ENCODE measurements around the gene MUC6.

GRCh38 chr11:1001617-1002405 lies 34.7 kb downstream of the MUC6 start:
- TF ChIP-seq PATZ1 (CRISPR knock-in tag; IDR thresholded peaks at IDR 0.05; ENCODE audit: borderline replicate concordance) (no peak), CC2D1A (IDR thresholded peaks at IDR 0.05) (no peak), GATAD2B (IDR thresholded peaks at IDR 0.05; ENCODE audit: borderline replicate concordance) (no peak), PCBP1 (IDR thresholded peaks at IDR 0.05; ENCODE audit: low read depth, low read length, poor library complexity, severe bottlenecking) (no peak), HNRNPH1 (optimal IDR thresholded peaks at IDR 0.05; ENCODE audit: low read depth, low read length) (no peak), ETV6 (IDR thresholded peaks at IDR 0.05; ENCODE audit: borderline replicate concordance in 1 of 2, low read depth in 2 of 2, low read length in 1 of 2) (no peak), ETV6 (CRISPR knock-in tag; IDR thresholded peaks at IDR 0.05; ENCODE audit: borderline replicate concordance) (no peak), CTCF (IDR thresholded peaks at IDR 0.05 in 2 of 3, conservative IDR thresholded peaks at IDR 0.05 in 1 of 3; ENCODE audit: insufficient read depth in 2 of 3, low read depth in 1 of 3, low read length in 3 of 3) (no peak), MAZ (CRISPR knock-in tag; conservative IDR thresholded peaks at IDR 0.05 in 1 of 2, IDR thresholded peaks at IDR 0.05 in 1 of 2) (no peak), BRF1 (IDR thresholded peaks at IDR 0.05; ENCODE audit: borderline replicate concordance, extremely low read depth, insufficient read length) (no peak)
- TF ChIP-seq, protein P1, sequence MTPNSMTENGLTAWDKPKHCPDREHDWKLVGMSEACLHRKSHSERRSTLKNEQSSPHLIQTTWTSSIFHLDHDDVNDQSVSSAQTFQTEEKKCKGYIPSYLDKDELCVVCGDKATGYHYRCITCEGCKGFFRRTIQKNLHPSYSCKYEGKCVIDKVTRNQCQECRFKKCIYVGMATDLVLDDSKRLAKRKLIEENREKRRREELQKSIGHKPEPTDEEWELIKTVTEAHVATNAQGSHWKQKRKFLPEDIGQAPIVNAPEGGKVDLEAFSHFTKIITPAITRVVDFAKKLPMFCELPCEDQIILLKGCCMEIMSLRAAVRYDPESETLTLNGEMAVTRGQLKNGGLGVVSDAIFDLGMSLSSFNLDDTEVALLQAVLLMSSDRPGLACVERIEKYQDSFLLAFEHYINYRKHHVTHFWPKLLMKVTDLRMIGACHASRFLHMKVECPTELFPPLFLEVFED (CRISPR knock-in tag; conservative IDR thresholded peaks at IDR 0.05) = no peak
- TF ChIP-seq, protein P2, sequence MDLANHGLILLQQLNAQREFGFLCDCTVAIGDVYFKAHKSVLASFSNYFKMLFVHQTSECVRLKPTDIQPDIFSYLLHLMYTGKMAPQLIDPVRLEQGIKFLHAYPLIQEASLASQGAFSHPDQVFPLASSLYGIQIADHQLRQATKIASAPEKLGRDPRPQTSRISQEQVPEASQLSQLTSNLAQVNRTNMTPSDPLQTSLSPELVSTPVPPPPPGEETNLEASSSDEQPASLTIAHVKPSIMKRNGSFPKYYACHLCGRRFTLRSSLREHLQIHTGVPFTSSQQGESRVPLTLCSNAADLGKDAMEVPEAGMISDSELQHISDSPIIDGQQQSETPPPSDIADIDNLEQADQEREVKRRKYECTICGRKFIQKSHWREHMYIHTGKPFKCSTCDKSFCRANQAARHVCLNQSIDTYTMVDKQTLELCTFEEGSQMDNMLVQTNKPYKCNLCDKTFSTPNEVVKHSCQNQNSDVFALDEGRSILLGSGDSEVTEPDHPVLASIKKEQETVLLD (IDR thresholded peaks at IDR 0.05) = no peak
- TF ChIP-seq, protein P3, sequence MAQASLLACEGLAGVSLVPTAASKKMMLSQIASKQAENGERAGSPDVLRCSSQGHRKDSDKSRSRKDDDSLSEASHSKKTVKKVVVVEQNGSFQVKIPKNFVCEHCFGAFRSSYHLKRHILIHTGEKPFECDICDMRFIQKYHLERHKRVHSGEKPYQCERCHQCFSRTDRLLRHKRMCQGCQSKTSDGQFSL (CRISPR knock-in tag; IDR thresholded peaks at IDR 0.05) = no peak
- TF ChIP-seq, protein P3 (tag; IDR thresholded peaks at IDR 0.05) = no peak

Data from K562 (cell line).